Measurements from ENCODE around the gene PTN.

The PTN gene

GRCh38 chr7:137386966-137387365 lies 43.4 kb upstream of the PTN start:
- Histone ChIP-seq H4K20me1 (ENCODE audit: low read depth, low read length) (no peaks in the 10 kb centered on the region), H3K27ac (ENCODE audit: low read depth, low read length) (no peak overlapping the region), H3K4me2 (ENCODE audit: low read depth, low read length, poor library complexity, severe bottlenecking) (no peak overlapping the region), H3K4me3 (ENCODE audit: insufficient read depth, low read length, poor library complexity, severe bottlenecking) (no peak overlapping the region), H3K79me2 (ENCODE audit: insufficient read depth, low read length) (no peaks in the 10 kb centered on the region), H2AFZ (ENCODE audit: low read depth, low read length, severe bottlenecking) (no peak overlapping the region), H3K36me3 (ENCODE audit: low read length) (no peaks in the 10 kb centered on the region), H3K9me3 (ENCODE audit: insufficient read depth, low read length) (no peaks in the 10 kb centered on the region), H3K9me2 (replicated peaks; ENCODE audit: insufficient read depth, low read length) (0 out of 2 replicates have a peak, but pooled peaks cover 5% of the 10 kb centered on the region), H3K27me3 (ENCODE audit: low read length) (no peaks in the 10 kb centered on the region), H3F3A (ENCODE audit: insufficient read depth) (no peaks in the 10 kb centered on the region), H3K9ac (ENCODE audit: low read length) (no peak overlapping the region)
- TF ChIP-seq CTCF (IDR thresholded peaks at IDR 0.05; ENCODE audit: insufficient read depth, low read length, poor library complexity, severe bottlenecking): no peak
- TF ChIP-seq EZH2phosphoT487 (conservative IDR thresholded peaks at IDR 0.05; ENCODE audit: low read length): no peak

- no peaks in the 10 kb centered on the region for H3F3A ChIP-seq (ENCODE audit: insufficient read depth)
- no peak overlapping the region for H3K4me2 ChIP-seq (ENCODE audit: low read depth, low read length, poor library complexity, severe bottlenecking)
- no peak overlapping the region for H3K27ac ChIP-seq (ENCODE audit: low read depth, low read length)
- no peak overlapping the region for H2AFZ ChIP-seq (ENCODE audit: low read depth, low read length, severe bottlenecking)
- no peak overlapping the region for H3K9ac ChIP-seq (ENCODE audit: low read length)
- no peaks in the 10 kb centered on the region for H4K20me1 ChIP-seq (ENCODE audit: low read depth, low read length)
- no peaks in the 10 kb centered on the region for H3K9me3 ChIP-seq (ENCODE audit: insufficient read depth, low read length)
- no peaks in the 10 kb centered on the region for H3K9me2 ChIP-seq (replicated peaks; ENCODE audit: insufficient read depth, low read length)
- TF ChIP-seq CTCF (IDR thresholded peaks at IDR 0.05; ENCODE audit: insufficient read depth, low read length, poor library complexity, severe bottlenecking) (no peak), EZH2phosphoT487 (conservative IDR thresholded peaks at IDR 0.05; ENCODE audit: low read length) (no peak)
- no peaks in the 10 kb centered on the region for H3K36me3 ChIP-seq (ENCODE audit: low read length)
- H3K27me3 ChIP-seq (ENCODE audit: low read length): no peaks in the 10 kb centered on the region
- H3K4me3 ChIP-seq (ENCODE audit: insufficient read depth, low read length, poor library complexity, severe bottlenecking): no peak overlapping the region
- H3K79me2 ChIP-seq (ENCODE audit: insufficient read depth, low read length): no peaks in the 10 kb centered on the region
Measured at GRCh38 chr7:137381045-137381444, 37.5 kb upstream of the PTN start.

- Histone ChIP-seq H3K27me3 (ENCODE audit: low read length) (no peaks in the 10 kb centered on the region), H3K4me3 (ENCODE audit: insufficient read depth, low read length, poor library complexity, severe bottlenecking) (no peak overlapping the region), H3K9ac (ENCODE audit: low read length) (no peak overlapping the region)
Measured at GRCh38 chr7:137373507-137373906, 30.0 kb upstream of the PTN start.

More at GRCh38 chr7:137373507-137373906, 30.0 kb upstream of the PTN start:
- Histone ChIP-seq H4K20me1 (ENCODE audit: low read depth, low read length) (no peaks in the 10 kb centered on the region), H3K79me2 (ENCODE audit: insufficient read depth, low read length) (no peaks in the 10 kb centered on the region), H3K36me3 (ENCODE audit: low read length) (no peaks in the 10 kb centered on the region), H3F3A (ENCODE audit: insufficient read depth) (no peaks in the 10 kb centered on the region), H2AFZ (ENCODE audit: low read depth, low read length, severe bottlenecking) (no peak overlapping the region), H3K9me2 (replicated peaks; ENCODE audit: insufficient read depth, low read length) (no peaks in the 10 kb centered on the region), H3K27ac (ENCODE audit: low read depth, low read length) (no peak overlapping the region), H3K4me2 (ENCODE audit: low read depth, low read length, poor library complexity, severe bottlenecking) (no peak overlapping the region), H3K9me3 (ENCODE audit: insufficient read depth, low read length) (no peaks in the 10 kb centered on the region)
- TF ChIP-seq EZH2phosphoT487 (conservative IDR thresholded peaks at IDR 0.05; ENCODE audit: low read length) (no peak), CTCF (IDR thresholded peaks at IDR 0.05; ENCODE audit: insufficient read depth, low read length, poor library complexity, severe bottlenecking) (no peak)

Data from SU-DHL-6 (cell line).